MCF 10A (cell line): Measurements from ENCODE around the gene BNIP2. TPM values are rescaled to one million over a fixed set of nuclear protein-coding genes. Genes with fewer than 3 reads are reported as not detected.

Experiments
- BruUV-seq: library from RNA; stranded (reverse); fragments of 400-500 nt; replicated peaks from 2 replicates; lab custom pipeline; 2021; lab: Mats Ljungman, UMichigan
- CTCF ChIA-PET: fragments of 300-600 bp; sonication (Branson Sonifier 250); formaldehyde crosslinking; extraction: SDS; loops from one replicate; lab custom pipeline; 2021; ENCODE audit warnings: antibody characterized with exemption, inconsistent platforms; lab: Yijun Ruan, JAX
- POLR2A ChIA-PET: fragments of 300-600, 350-650 bp; sonication (Branson Sonifier 250); formaldehyde crosslinking; extraction: SDS; loops from one replicate; lab custom pipeline; 2020; ENCODE audit warnings: antibody characterized with exemption, inconsistent platforms; lab: Yijun Ruan, JAX
- DNase-seq: peaks from one replicate; pipeline ENCODE4 v3.0.0-alpha.2; 2018; ENCODE audit not compliant: unreplicated experiment
- H3K27ac Mint-ChIP-seq: one replicate; pipeline ENCODE4 v1.8.0; 2022; ENCODE audit warnings: mild to moderate bottlenecking, low read depth, mixed read lengths; ENCODE audit not compliant: unreplicated experiment
- H3K27me3 Mint-ChIP-seq: one replicate; pipeline ENCODE4 v1.8.0; 2022; ENCODE audit warnings: mixed read lengths; ENCODE audit not compliant: insufficient read depth, unreplicated experiment
- H3K36me3 Mint-ChIP-seq: one replicate; pipeline ENCODE4 v1.8.0; 2022; ENCODE audit warnings: mild to moderate bottlenecking, moderate library complexity, mixed read lengths; ENCODE audit not compliant: insufficient read depth, unreplicated experiment
- H3K4me1 Mint-ChIP-seq: one replicate; pipeline ENCODE4 v1.8.0; 2022; ENCODE audit warnings: mixed read lengths; ENCODE audit not compliant: insufficient read depth, unreplicated experiment
- H3K4me3 Mint-ChIP-seq: one replicate; pipeline ENCODE4 v1.8.0; 2022; ENCODE audit warnings: mild to moderate bottlenecking, moderate library complexity, mixed read lengths; ENCODE audit not compliant: unreplicated experiment
- H3K9me3 Mint-ChIP-seq: one replicate; pipeline ENCODE4 v1.8.0; 2022; ENCODE audit warnings: mixed read lengths; ENCODE audit not compliant: unreplicated experiment
- intact Hi-C: fragments of 100-400 bp; cut with micrococcal nuclease; formaldehyde crosslinking; loops from 2 replicates; pipeline ENCODE4 v1.14.1; 2022
- total RNA-seq: library from RNA; stranded (reverse); gene quantifications from 2 replicates; pipeline ENCODE4 v1.2.3, GENCODE V29; 2022
- TF ChIP-seq, protein P1 (sequence below): fragments of 200-600 bp; IDR thresholded peaks from one replicate; pipeline ENCODE4 v1.8.0; 2022; ENCODE audit warnings: antibody characterized with exemption, mild to moderate bottlenecking; ENCODE audit not compliant: unreplicated experiment

BNIP2 gene
- total RNA-seq, 1 experiment from 2014 or later: 91.5 TPM

DNA sequence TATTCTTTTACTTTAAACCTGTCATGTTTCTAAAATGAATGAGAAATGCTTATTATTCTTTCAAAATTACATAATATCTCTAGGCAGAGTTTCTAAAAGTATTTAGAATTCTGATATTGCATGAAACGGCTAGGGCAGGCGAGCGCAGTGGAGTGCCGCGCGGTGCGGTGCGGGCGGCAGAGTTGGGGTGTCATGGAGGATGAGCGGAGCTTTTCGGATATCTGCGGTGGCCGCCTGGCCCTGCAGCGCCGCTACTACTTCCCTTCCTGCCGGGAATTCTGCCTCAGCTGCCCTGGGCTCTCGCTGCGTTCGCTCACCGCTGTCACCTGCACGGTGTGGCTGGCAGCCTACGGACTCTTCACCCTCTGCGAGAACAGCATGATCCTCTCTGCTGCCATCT is 12.6 kb downstream of the BNIP2 start:
- Mint-ChIP-seq H3K36me3 (peaks cover 100% of the 10 kb centered on the region), H3K9me3 (no peaks in the 10 kb centered on the region), H3K27ac (no peak overlapping the region), H3K4me3 (no peak overlapping the region), H3K27me3 (no peaks in the 10 kb centered on the region), H3K4me1 (no peaks in the 10 kb centered on the region)
- ChIA-PET POLR2A (interaction anchor here (1.0 kb wide), 1 partner anchor 11 kb away, joined by 3 read pairs; no protein-coding TSS in a partner anchor), CTCF (no interaction called here)
- DNase-seq: no peak
- TF ChIP-seq, protein P1, sequence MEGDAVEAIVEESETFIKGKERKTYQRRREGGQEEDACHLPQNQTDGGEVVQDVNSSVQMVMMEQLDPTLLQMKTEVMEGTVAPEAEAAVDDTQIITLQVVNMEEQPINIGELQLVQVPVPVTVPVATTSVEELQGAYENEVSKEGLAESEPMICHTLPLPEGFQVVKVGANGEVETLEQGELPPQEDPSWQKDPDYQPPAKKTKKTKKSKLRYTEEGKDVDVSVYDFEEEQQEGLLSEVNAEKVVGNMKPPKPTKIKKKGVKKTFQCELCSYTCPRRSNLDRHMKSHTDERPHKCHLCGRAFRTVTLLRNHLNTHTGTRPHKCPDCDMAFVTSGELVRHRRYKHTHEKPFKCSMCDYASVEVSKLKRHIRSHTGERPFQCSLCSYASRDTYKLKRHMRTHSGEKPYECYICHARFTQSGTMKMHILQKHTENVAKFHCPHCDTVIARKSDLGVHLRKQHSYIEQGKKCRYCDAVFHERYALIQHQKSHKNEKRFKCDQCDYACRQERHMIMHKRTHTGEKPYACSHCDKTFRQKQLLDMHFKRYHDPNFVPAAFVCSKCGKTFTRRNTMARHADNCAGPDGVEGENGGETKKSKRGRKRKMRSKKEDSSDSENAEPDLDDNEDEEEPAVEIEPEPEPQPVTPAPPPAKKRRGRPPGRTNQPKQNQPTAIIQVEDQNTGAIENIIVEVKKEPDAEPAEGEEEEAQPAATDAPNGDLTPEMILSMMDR: no peak
- intact Hi-C loops: no loop called here
- BruUV-seq: no TSS peak

DNA sequence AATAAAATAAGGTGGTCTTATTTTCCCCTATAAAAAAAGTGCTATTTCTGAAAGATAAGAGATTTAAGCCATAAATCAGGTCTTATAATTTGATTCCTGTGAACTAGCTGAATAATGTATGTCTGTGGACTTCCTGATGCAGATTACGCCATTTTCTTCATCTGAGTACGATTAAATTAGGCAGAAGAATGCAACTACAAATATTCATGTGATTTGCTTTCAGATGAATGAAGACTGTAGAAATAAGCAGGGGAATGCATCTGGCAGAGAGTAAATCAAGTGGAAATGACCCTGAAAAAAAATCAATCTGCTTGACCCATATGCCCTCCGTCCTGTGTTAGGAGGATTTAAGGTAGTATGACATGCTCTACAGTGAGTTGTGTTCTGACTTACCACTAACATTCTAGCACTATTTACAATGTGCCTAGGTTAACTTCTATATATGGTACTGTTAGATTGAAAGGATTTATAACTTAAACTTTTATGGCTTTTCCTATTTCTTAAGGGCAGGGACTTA is 14.7 kb downstream of the BNIP2 start:
- intact Hi-C loops: no loop called here
- TF ChIP-seq, protein P1: no peak
- Mint-ChIP-seq H3K4me1 (no peaks in the 10 kb centered on the region), H3K36me3 (peaks cover 97% of the 10 kb centered on the region), H3K27ac (no peak overlapping the region), H3K4me3 (no peak overlapping the region), H3K9me3 (no peaks in the 10 kb centered on the region), H3K27me3 (no peaks in the 10 kb centered on the region)
- ChIA-PET POLR2A (no interaction called here), CTCF (no interaction called here)
- no TSS peak for BruUV-seq
- no peak for DNase-seq

DNA sequence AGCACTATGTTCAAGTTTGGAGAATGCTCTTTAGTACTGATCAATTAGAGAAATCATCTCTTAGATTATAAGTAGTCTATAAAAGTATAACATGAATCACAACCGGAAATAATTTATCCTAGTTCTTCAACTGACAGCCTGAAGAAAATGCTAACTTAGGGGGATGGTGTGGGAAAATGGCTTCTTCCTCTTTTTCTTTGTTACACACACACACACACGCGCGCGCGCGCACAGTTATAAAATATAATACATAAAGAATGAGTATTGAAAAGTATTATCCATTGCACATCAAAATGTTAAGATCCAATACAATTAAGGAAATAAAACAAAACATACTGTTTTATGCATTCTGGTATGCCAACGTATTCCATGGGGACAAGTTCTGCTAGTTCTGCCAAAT is 20.6 kb downstream of the BNIP2 start:
- intact Hi-C loops: no loop called here
- POLR2A ChIA-PET: interaction anchor here (0.8 to 1.7 kb wide), 2 partner anchors 11 to 20 kb away, joined by 4 to 6 read pairs; partner anchors contain the start of genes BNIP2 and GTF2A2
- Mint-ChIP-seq H3K4me1 (no peaks in the 10 kb centered on the region), H3K4me3 (no peak overlapping the region), H3K36me3 (peaks cover 94% of the 10 kb centered on the region), H3K27ac (no peak overlapping the region), H3K9me3 (no peaks in the 10 kb centered on the region), H3K27me3 (no peaks in the 10 kb centered on the region)
- no TSS peak for BruUV-seq
- CTCF ChIA-PET: interaction anchor here (0.5 kb wide), 1 partner anchor 44 kb away, joined by 3 read pairs; no protein-coding TSS in a partner anchor
- TF ChIP-seq, protein P1: no peak
- DNase-seq: no peak

DNA sequence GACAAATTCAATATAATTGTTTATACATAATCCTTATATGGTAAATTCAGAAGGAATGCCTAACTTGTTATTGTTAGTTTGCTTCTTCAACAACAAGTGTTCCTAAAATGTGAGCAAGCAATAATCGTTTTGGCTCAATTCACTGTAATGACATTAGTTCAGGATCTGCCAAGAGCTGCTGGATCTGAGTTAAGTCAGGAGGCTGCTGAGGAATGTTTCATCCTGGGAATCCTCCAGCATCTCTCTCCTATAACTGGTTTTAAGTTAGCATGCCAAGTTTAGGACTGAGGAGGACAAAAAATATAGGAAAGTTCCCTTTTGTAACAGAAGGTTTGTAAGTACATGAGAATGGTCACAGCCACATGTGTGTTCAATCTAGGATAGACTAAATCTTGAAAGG is 26.9 kb downstream of the BNIP2 start:
- intact Hi-C loops: no loop called here
- Mint-ChIP-seq H3K9me3 (no peaks in the 10 kb centered on the region), H3K4me3 (no peak overlapping the region), H3K4me1 (no peaks in the 10 kb centered on the region), H3K27ac (no peak overlapping the region), H3K36me3 (peaks cover 62% of the 10 kb centered on the region), H3K27me3 (no peaks in the 10 kb centered on the region)
- DNase-seq: no peak
- BruUV-seq: no TSS peak
- ChIA-PET CTCF (no interaction called here), POLR2A (interaction anchor here (1.1 to 1.2 kb wide), 2 partner anchors 16 to 26 kb away, joined by 3 to 4 read pairs; partner anchors contain the start of gene BNIP2)
- TF ChIP-seq, protein P1: no peak
